ENCODE results near the gene TMEM26.

The TMEM26 gene

DNA sequence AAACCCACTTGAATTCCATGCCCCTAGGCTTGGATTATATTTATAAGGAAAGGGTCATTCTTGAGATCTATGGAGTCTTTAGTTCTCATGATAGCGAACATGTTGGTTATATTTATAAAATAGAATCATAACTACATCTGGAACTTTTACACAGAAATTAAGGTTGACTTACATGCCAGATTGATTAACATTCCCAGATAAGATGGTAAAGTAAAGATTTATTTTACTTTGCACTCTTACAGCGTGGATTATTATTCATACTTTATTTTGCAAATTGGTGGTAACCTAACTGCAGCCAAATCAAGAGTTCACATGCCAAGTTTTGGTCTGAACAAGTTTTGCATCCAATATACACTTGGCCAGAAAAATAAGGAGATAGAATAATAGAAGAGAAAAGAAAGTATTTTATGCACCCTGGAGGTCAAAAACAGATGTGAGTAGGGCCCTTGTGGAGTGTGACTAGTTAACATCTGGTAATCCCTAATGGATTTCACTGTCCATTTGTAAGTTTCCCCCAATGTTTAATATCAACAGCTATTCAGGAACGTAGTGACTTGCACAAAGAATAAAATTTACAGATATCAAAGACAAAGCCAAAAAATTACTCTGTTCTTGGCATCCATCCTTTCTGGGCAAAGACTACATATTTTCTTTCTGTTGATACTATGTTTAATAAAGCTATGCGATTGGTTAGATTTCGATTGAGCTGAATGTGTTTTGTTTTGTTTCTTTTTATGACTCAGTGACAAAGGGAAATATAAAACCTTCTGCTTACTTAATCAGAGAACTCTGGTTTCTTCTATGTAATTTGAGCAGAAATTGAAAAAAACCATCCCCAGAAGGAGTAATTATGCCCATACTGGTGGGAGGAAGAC lies 10.1 kb upstream of the TMEM26 start:
- no peak for DNase-seq

DNA sequence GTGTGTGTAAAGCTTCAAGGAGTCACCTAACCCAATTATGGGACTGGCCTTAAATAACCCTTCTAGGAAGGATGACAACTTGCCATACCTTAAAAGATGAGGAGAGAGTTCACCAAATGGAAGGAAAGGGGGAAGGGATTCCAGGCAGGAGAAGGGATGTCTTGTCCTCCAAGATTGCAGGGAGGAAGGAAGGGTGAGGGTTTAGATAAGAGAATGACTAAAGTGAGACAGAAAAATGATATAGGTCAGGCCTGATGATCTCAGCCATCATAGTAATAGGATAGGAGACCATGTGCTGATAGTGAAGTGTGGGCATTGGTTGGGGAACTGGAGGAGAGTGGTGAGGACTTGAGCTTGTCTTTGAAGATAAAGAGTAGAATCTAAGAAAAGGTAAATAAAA lies 7.7 kb upstream of the TMEM26 start:
- DNase-seq, result no peak

DNA sequence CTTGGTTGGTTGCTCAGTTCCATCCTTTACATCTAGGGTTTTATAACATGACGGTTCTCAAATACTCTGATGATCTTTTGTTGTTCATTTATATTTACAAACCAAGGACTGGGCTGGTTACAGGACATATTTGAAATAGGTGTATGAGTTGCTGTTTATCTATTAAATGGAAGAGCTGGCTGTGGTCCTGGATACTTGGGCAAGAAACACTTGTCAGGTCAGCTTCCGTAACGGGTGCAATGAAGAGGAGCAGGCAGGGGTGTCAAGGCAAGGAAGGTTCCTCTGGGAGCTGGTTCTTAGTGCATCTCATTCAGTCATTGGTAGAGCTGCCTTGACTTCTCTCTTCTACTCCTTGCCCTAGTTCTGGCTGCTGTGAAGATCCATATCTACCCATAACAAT lies 4.8 kb upstream of the TMEM26 start:
- no peak for DNase-seq

DNA sequence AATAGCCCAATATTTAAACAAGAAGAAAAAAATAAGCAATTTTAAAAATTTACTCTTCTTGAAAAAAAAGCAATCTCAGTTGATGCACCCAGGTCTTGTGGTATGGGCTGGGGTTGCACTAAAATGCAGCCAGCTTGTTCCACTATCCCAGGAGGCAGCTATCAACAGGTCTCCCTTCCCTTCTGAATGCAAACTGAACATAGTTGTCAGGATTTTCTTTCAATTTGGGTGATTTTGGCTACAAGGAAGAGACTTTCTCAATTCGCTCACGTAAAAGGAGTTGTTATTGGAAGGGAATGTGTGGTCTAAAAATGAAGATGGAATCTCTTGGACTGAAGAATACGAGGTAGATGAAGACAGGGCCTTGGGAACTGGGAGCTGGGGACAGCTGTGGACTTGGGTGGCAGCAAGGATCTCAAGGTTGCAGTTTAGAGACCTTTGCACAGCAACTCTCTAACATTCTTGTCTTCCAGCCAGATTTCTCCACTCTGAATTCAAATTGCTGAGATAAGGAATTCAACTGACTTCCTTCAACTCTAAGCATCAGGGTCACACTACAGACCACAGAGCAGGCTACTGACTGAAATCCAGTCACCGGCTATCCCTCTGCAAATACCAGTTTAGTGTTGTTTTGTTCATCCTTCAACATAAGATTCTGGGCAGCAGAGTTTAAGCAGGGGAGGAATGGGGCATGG lies 3.1 kb upstream of the TMEM26 start:
- DNase-seq, result no peak

DNA sequence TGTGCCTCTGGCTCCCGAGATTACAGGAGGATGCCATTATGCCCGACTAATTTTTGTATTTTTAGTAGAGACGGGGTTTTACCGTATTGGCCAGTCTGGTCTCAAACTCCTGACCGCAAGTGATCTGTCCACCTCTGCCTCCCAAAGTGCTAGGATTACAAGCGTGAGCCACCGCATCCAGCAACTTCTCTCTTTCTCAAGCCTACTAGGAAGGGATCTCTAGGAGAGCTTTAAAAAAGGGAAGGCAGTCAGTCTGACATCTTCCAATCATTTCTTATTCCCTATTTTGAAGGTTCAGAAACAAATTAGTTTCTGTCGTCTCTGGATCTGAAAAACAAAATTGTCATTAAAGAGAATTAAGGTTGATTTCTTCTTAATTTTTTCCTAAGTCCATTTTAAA lies 2.5 kb upstream of the TMEM26 start:
- no peak for DNase-seq

DNA sequence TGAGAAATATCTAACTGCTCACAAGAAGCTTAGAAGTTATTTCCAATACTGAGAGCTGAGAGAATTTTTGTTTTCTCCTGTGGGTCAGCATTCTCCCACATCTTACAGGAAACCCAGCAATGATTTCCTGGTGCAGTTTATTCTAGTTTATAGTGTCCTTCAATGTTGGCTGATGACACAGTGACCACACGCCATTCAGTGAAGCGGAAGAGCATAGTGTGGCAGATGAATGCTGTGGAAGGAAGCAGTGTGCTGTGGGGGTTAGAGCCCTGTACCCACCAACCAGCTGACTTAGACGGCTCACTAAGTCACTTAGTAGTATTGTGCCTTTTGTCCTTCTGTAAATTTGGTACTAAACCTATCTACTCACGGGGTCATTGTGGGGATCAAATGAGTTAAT lies 1.4 kb upstream of the TMEM26 start:
- no peak for DNase-seq

DNA sequence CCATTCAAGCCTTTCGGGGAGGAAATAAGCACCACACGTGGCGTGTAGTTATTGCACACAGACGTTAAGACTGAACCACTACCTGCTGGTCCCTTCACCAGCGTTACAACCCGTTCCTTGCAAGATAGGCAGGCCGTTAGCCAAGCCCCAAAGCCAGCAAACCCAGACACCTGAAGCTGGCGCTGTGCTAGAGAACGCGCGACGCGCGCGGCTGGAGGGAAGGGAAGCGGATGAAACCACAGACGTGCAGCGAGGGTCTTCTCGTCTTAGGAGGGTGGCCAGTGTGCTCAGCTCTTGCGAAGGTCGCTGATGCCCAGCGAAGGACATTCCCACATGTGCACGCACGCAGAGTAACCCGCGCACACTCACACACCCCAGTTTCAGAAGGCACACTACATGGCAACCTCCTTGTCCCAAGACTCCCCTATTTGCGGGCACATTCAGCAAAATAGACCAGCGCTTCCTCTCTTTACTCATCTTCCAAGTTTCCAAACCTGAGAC lies 980 bp downstream of the TMEM26 start:
- no peak for DNase-seq

DNA sequence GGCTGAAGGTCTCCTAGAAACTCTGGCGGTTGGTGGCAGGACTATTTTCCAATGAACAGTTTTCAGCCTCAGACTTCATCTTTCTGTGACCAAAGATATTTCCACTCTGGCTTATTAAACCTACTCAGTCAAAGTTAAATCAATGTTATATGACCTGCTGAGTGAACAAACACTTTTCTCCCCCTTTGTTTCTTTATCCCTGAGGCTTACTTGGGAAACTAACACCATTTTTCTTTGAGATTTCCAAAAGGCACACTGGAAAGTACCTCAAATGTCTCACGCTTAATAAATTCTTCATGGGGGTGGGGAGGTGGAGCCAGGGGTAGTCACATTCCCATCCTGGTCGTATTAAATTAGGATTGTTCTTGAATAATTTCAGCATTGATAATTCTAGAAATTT lies 1.8 kb downstream of the TMEM26 start:
- no peak for DNase-seq

DNA sequence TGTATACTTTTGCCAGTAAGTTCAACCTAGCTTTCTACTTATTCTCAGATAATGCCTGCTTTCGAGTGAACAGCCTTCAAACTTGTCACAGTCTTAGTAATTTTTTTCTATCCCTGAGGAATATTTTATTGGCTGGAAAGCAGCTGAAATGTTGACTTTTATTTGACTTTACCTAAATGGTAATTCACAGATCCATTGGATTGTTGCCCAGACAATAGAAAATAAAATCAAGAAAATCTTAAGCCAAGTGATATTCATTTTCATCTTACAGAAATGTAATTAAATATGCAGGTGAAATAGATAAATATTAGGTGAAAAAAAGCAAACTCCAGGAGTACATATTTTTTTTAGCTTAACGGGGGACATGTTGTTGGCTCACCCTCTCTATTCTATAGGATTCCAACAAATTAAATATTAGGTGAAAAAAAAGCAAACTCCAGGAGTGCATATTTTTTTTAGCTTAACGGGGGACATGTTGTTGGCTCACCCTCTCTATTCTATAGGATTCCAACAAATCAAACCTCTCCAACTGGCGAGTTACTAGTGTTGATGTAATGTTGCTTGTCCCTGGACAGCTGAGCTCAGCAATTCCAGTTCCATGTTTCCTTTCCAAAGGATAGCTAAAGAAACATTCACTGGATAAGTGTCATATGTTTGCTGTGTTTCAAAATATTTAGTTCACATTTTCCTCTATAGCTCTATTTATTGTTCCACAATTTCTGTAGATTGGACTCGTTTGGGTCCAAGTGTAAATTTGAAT lies 4.2 kb downstream of the TMEM26 start:
- no peak for DNase-seq

DNA sequence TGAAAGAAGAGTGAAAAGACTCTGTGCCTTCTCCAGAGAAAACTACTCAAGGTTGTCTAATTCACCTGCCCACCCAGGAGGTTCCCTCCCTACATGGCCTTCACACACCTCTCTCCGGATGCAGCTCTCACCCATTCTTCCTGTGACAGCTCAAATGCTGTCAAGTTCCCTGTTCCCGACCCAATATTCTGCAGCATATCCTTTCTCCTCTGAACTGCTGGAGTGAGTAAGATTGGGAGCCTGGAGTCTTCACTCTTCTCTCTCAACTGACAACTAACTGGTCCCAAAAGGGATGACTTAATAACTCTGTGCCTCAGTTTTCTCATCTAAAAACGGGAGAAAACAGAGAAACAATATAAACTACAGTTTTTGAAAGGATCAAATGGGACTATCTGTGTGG lies 5.1 kb downstream of the TMEM26 start:
- DNase-seq, result no peak

DNA sequence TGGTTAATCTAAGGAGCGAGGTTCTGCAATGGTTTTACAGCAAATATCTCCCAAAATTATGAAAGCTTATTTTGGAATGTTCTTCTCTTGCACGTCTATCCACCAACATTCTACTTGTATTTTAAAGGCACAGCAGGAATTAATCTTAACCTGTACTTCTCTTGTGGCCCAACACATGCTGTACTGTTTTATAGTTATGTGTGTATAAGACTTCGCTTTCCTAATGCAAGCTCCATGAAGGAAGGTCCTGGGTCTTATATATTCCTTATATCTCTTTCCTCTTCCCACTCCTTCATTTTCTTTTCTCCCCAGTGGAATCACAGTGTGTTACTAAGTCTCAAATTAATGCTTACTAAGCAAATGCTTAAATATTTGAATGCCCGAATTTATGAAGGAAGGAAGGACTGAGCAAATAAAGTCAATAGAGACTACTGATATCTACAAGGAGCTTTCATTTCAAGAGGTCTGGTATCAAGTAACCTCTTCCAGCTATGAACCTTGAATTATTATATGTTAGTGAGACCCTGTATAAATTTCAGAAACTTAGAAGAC lies 14.0 kb downstream of the TMEM26 start:
- no peak for DNase-seq

DNA sequence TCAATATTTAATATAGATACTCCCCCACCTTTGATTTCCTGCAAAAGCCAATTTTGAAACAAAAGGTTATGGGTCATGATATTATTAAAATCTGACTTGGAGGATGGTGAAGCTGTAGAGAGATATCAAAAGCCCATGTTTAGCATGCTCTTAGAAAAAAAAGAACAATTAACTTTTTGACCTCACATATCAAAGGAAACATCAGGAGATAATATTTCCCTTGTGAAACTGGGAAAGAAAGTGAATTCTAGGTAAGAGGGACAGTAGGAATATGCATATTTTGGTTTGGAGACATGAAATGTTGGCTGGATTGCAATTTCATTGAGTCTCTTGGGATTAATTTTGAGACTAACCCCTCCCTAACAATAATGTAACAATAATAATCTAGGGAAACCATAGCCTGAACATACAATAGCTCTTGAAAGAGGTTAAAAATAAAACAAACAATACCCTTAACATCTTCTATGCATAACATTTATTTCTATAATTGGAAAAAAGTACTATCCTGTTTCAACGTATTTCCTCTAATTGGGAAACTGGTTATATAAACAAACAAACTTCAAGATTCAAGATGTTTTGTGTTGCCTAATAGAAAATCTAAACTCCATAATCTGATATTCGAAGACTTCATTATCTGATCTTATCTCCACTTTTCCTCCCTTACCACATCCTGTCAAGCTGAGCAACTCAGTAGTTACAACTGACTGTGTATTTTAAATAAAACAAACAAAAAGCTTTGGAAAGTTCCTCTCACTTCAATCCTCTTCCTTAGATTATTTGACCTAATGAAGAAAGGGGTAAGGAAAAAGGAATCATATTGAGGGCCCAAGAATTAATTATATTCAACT lies 14.8 kb downstream of the TMEM26 start:
- DNase-seq, result no peak

DNA sequence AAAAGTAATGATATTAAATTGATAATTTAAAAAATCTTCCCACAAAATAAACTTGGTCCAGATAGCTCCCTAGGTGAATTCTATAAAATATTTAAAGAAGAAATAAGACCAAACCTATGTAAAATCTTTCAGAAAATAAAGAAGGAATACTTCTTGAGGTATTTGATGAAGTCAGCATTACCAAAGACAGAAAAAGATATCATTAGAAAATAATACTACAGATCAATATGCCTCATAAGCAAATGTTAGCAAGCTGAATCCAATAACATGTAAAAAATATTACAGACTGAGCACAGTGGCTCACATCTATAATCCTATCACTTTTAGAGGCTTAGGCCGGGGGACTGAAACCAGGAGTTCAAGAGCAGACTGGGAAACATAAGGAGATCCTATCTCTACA lies 30.0 kb downstream of the TMEM26 start:
- no peak for DNase-seq

DNA sequence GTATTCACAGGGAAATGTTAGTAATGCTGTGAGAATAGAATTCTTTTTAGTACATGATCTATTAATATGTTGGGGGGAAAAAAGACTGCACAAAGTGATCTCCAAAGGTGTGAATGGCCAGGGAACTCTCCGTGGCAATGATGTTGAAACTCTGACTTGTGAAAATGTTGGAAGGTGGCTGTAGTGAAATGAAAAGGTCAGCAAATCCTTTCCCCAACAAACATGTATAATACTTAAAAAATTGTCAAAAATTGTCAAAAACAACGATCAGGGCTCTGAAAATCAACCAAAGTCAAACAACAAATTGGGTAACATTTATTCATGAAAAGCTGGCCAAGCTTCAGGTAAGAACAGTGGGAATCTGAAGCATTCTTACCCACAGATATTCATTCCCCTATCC lies 35.5 kb downstream of the TMEM26 start:
- no peak for DNase-seq

DNA sequence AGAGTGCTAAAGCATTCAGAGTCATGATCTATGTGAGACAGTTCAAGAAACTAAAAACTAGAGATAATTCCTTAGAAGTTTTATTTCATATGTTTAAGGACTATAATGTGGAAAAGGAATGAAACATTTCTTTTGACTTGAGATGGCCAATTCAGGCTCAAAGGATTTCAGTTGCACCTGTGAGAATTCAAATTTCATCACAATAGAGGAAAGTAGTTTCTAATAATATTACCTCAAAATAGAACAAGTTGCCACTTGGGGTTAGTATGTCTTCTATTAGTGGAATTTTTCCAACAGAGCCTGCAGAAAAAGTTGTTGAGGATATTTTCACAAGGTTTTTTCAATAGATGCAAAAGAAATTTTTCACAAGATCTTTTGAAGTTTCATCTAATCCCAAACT lies 37.4 kb downstream of the TMEM26 start:
- no peak for DNase-seq

DNA sequence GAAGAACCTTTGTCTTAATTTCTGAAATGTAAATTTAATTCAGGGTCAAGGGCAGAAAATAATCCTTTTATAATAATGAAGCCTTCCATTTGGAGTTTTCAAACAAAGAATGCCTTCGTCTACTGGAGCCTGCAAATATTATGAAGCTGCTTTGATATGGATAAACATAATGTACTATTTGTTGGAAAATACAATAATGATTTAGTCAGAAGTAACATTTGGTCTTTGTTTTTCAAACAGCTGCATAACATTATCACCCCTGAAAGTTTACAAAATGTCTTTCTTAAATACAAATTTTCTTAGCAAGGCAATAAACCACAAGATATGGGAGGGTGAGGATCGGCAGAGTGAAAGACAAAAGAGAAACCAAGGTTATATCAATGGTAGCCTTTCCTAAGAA lies 41.5 kb downstream of the TMEM26 start:
- DNase-seq, result no peak

DNA sequence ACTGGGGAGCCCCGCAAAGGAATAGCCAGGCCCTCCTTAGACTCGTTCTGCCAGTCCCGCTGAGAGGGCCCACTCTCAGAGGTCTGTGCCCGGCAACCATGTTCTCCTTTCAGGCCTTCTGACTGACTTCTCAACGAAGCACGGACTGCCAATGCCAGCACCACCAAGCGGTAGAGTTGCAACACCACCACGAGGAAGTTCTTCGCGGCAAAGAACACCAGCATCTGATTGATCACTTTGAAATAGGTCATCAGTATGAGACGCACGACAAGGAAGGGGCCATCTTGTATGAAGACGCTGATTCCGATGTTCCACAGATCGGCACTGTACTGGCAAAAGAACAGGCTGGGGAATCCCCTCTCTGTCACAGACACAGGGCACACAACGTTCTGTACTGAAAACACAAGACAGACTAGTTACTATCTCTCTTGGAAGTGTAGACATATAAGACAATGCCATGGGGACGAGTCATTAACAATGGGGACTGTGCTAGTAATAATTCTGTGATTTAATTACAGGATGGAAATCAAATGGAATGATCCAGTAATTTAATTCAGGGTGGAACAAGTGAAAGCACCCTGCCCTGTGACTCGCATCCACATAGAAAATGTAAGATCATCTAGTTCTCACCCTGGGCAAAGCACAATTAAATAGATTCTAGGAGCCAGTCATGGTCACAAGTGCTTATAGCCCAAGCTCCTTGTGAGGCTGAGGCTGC lies 42.7 kb downstream of the TMEM26 start:
- no peak for DNase-seq

DNA sequence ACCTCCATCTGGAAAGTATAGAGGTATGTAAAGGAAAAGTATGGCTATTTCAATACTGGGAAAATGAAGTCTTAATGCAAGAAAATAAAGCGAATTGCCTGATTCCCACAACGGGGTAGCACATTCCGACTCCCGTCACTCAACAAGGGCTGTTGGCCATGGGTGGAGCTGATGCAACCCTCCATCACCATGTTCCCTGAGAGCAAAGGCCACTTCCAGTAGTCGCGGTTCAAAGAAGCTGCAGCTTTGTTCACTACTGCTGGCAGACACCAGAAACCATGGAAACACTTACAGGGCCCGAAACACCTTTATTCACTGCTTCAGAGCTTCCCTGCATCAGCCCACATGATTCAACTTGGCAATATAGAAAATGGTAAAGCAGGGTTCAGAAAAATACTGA lies 44.0 kb downstream of the TMEM26 start:
- DNase-seq, result no peak

DNA sequence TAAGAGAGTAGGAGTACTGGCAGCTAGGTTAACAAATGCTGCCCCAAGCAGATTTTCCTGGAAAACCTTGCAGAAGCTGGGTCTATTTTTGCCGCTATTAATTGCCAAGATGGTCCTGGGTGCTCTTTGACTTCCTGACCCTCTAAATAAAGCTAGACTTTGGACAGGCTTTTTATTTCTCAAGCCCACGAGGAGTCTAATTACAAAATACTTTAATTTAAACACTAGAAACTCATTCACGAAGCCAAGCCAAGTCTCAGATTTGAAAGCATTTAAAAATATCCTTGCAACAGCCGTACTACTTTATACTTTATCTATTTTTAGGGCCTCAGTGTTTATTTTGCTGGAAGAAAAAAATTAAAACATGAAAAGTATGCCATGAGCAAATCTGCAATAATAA lies 45.1 kb downstream of the TMEM26 start:
- peak; percentile 36 for DNase-seq

DNA sequence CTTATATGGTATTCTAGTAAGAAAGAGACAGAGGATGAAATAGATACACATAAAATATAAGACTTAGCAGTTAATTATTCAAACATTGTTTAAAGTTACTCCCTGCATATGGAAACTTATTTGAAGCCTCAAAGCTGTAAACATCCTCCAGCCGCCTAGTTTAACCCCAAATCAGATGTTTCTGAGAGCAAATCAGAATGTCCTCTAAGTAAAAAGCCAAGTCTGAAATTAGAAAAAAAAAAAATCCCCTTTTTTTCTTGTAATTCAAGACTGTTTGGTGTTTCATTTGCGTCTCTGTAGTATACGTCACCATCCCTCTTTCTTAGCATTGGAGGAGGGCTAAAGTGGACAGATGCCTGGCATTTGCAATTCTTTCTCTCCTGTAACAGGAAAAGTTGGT lies 46.4 kb downstream of the TMEM26 start:
- DNase-seq, result no peak

DNA sequence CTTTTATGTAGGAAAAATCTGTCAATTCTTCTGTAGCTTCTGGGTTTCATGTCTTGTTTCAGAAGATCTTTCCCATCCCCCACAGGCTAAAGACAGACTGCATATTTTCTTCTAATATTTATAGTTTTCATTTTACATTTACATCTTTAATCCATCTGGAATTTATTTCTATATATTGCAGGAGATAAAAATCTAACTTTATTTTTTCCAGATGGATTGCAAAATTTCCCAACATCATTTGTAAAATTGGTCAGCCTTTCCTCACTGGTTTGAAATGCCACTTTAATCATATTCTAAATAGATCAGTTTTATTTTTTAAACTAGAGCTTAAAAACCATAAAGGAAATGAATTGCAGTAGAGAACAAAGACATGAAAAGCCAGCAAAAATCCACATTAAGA lies 46.9 kb downstream of the TMEM26 start:
- DNase-seq, result no peak
